Prostate gland (tissue), 2 donors: Measurements from ENCODE around the gene VSNL1. TPM values are rescaled to one million over a fixed set of nuclear protein-coding genes. Genes with fewer than 3 reads are reported as not detected.

Experiments
- DNase-seq: peaks from one replicate; pipeline ENCODE4 v3.0.0-alpha.2; 2019; ENCODE audit warnings: low spot score
- H3K27ac ChIP-seq, 2 donors: fragments of 200-600 bp; sonication (generic); 2 replicates each; pipeline ENCODE4 v1.5.1; 2017 to 2019
- H3K27me3 ChIP-seq: fragments of 200-600 bp; sonication (generic); replicated peaks from 2 replicates; pipeline ENCODE4 v1.5.1; 2019; ENCODE audit not compliant: insufficient read depth
- H3K36me3 ChIP-seq, 2 donors: fragments of 200-600 bp; sonication (generic); 1 replicate in 1 of 2; 2 replicates in 1 of 2; pipeline versions ENCODE4 v1.5.1 to v1.8.1; 2017 to 2019
- H3K4me1 ChIP-seq: fragments of 200-600 bp; sonication (generic); replicated peaks from 2 replicates; pipeline ENCODE4 v1.5.1; 2019
- H3K4me3 ChIP-seq, 2 donors: fragments of 200-600 bp; sonication (generic); 2 replicates each; pipeline ENCODE4 v1.5.1; 2017 to 2019
- H3K9me3 ChIP-seq: fragments of 200-600 bp; sonication (generic); 2 replicates; pipeline ENCODE4 v1.5.1; 2017
- POLR2A ChIP-seq: fragments of 450-650 bp; IDR thresholded peaks from one replicate; pipeline ENCODE4 v1.6.1; 2016; ENCODE audit warnings: antibody characterized with exemption, mild to moderate bottlenecking
- POLR2AphosphoS5 ChIP-seq: sonication (generic); formaldehyde crosslinking; IDR thresholded peaks from one replicate; pipeline ENCODE4 v1.6.1; 2017; ENCODE audit warnings: antibody characterized with exemption
- WGBS: methylation state at CpG from one replicate; pipeline ENCODE4 v1.1.5; 2018; 5-methylcytosine and 5-hydroxymethylcytosine counted together
- intact Hi-C: fragments of 100-400 bp; cut with DNase I; formaldehyde crosslinking; loops from one replicate; pipeline ENCODE4 v1.14.2; 2022
- total RNA-seq, 2 donors: library from RNA; depleted of rRNA; stranded (reverse); fragments of >200 nt; gene quantifications; one replicate each; pipeline ENCODE4 v1.1.0, GENCODE V29; 2016
- TF ChIP-seq, protein P1 (sequence below), 4 experiments: fragments of 200-600 bp in 2 of 4; fragments of 450-650 bp in 2 of 4; sonication (generic) in 2 of 4; IDR thresholded peaks; 1 replicate in 3 of 4; 2 replicates in 1 of 4; pipeline ENCODE4 v1.5.1; 2016 to 2019; ENCODE audit warnings: antibody characterized with exemption in 4 of 4, mild to moderate bottlenecking in 2 of 4, moderate library complexity in 2 of 4

Gene VSNL1
- total RNA-seq, 2 donors from 2014 or later = 4.4 to 11.7 TPM

DNA sequence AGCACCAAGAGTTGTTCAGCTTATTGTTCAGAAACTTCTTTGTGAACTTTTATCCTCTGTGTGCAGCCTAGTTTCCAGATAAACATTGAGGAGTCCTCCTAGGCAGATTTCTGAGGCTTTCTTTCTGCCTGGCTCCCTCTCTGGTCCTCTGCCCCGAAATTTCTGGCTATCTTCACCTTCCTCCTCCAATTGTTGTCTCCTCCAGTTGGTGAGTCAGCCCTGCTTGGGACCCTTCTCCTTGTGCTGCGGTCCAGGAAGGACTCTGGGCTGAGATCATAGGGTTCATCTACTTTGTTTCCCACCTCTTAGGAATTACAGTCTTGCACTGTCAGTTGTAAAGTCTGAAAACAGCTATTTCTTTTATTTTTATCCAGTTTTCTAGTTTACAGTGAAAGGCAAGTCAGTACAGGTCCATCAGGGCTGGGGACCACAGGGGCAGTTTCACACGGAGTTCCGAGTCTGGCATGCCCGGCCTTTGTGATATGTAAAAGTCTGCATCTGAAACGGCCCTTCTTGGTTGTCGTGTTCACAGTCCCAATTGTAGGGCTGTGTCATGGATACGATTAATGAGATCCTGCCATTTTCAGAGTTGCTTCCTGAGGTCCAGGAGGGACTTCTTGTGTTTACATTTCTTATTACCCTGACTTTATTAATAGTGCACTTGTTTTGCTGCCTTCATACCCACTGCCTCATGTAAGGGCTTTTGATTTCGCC, 112.3 kb downstream of the VSNL1 start:
- no peaks in the 10 kb centered on the region for H3K9me3 ChIP-seq
- WGBS = 45% methylated on average over 9 of the region's 9 CpGs
- no peak for TF ChIP-seq POLR2A
- TF ChIP-seq, protein P1, sequence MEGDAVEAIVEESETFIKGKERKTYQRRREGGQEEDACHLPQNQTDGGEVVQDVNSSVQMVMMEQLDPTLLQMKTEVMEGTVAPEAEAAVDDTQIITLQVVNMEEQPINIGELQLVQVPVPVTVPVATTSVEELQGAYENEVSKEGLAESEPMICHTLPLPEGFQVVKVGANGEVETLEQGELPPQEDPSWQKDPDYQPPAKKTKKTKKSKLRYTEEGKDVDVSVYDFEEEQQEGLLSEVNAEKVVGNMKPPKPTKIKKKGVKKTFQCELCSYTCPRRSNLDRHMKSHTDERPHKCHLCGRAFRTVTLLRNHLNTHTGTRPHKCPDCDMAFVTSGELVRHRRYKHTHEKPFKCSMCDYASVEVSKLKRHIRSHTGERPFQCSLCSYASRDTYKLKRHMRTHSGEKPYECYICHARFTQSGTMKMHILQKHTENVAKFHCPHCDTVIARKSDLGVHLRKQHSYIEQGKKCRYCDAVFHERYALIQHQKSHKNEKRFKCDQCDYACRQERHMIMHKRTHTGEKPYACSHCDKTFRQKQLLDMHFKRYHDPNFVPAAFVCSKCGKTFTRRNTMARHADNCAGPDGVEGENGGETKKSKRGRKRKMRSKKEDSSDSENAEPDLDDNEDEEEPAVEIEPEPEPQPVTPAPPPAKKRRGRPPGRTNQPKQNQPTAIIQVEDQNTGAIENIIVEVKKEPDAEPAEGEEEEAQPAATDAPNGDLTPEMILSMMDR (IDR thresholded peaks at IDR 0.05) = no peak
- no peak for TF ChIP-seq POLR2AphosphoS5
- intact Hi-C loops = no loop called here
- no peaks in the 10 kb centered on the region for H3K27me3 ChIP-seq
- no peak for DNase-seq
- no peaks in the 10 kb centered on the region for H3K4me1 ChIP-seq
- H3K4me3 ChIP-seq = no peak overlapping the region
- H3K36me3 ChIP-seq = no peaks in the 10 kb centered on the region
- no peak overlapping the region for H3K27ac ChIP-seq

DNA sequence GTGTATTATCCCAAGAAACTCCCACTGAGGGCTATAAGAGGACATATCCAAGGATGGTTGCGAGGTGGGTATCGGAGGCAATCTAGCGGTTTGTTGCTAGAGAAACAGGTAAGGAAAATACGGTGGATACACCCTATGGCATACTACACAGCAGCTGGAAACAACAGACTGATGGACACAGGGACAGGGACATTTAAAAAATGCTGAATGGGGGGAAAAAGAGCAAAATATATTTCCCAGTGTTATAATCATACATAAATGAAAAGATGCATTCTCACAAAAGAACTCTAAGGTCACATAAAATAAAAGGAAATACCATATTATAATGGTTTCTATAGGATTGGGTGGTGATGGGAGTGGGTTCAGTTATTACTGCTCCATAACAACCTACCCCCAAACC, 117.3 kb downstream of the VSNL1 start:
- H3K36me3 ChIP-seq = no peaks in the 10 kb centered on the region
- 98% methylated on average over 4 of the region's 4 CpGs for WGBS
- H3K27ac ChIP-seq = no peak overlapping the region
- intact Hi-C loops = no loop called here
- TF ChIP-seq POLR2A = no peak
- no peak for TF ChIP-seq POLR2AphosphoS5
- TF ChIP-seq, protein P1 (IDR thresholded peaks at IDR 0.05) = no peak
- H3K27me3 ChIP-seq = no peaks in the 10 kb centered on the region
- DNase-seq = no peak
- H3K4me3 ChIP-seq = no peak overlapping the region
- H3K9me3 ChIP-seq = no peaks in the 10 kb centered on the region
- H3K4me1 ChIP-seq = no peaks in the 10 kb centered on the region

DNA sequence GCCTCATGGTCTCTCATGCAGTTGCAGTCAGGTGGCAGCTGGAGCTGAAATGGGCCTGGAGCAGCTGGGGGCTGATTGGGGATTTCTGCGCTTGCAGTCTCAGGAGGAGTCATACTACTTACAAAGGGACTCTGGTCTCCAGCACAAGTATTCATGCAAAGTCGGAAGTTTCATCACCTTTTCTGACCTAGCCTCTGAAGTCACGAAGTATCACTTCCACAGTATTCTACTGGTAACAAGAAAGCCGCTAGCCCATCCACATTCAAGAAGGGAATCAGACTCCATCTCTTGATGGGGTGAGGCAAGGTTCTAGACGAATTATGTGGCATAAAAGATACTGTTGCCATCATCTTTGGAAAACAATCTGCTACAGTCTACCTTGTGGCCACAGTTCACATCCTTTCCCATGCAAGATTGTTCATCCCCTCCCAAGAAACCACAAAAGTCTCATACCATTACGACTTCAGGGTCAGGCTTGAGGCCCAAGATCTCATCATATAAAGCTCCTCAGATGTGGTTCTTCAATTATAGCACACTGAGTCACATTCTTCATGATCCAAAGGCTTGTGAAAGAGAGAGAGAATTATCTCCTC, 117.9 kb downstream of the VSNL1 start:
- intact Hi-C loops = no loop called here
- Histone ChIP-seq H3K27me3 (no peaks in the 10 kb centered on the region), H3K9me3 (no peaks in the 10 kb centered on the region), H3K36me3 (no peaks in the 10 kb centered on the region), H3K27ac (no peak overlapping the region), H3K4me3 (no peak overlapping the region), H3K4me1 (no peaks in the 10 kb centered on the region)
- 92% methylated on average over 6 of the region's 6 CpGs for WGBS
- TF ChIP-seq, protein P1 (IDR thresholded peaks at IDR 0.05) = no peak
- no peak for TF ChIP-seq POLR2AphosphoS5
- no peak for TF ChIP-seq POLR2A
- no peak for DNase-seq

GRCh38 chr2:17660219-17660618, 119.7 kb downstream of the VSNL1 start:
- 89% methylated on average over 4 of the region's 4 CpGs for WGBS
- Histone ChIP-seq H3K27ac (no peak overlapping the region), H3K4me1 (no peaks in the 10 kb centered on the region), H3K27me3 (no peaks in the 10 kb centered on the region), H3K9me3 (no peaks in the 10 kb centered on the region), H3K36me3 (no peaks in the 10 kb centered on the region), H3K4me3 (no peak overlapping the region)
- TF ChIP-seq, protein P1 (IDR thresholded peaks at IDR 0.05) = no peak
- TF ChIP-seq POLR2AphosphoS5 = no peak
- TF ChIP-seq POLR2A = no peak
- no peak for DNase-seq
- intact Hi-C loops = no loop called here

DNA sequence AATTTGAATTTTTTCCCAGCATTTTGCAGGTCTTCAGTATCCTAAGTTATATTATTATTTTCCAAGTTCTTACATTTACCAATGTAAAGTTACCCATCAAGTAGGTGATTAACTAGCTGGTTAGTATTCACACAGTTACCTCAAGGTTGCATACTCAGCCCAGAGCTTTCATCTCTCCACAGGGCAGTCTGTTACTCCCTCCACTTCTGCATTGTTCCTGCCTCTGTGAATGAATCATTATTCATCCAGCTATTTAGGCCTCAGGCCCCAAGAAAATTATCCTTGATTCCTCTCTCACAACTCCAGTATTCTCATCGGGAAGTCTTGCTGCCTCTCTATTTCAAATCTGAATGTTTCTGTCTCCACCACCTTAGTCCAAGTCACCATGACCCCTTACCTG, 121.0 kb downstream of the VSNL1 start:
- DNase-seq = no peak
- no peaks in the 10 kb centered on the region for H3K9me3 ChIP-seq
- H3K27me3 ChIP-seq = no peaks in the 10 kb centered on the region
- no peak overlapping the region for H3K4me3 ChIP-seq
- TF ChIP-seq POLR2AphosphoS5 = no peak
- no peak for TF ChIP-seq POLR2A
- TF ChIP-seq, protein P1 (IDR thresholded peaks at IDR 0.05) = no peak
- no peak overlapping the region for H3K27ac ChIP-seq
- no peaks in the 10 kb centered on the region for H3K36me3 ChIP-seq
- 96% methylated on average over 1 of the region's 1 CpG for WGBS
- H3K4me1 ChIP-seq = no peaks in the 10 kb centered on the region
- intact Hi-C loops = no loop called here
